GM11168 (cell line): ENCODE data around the gene SHMT2.

Experiments
- in situ Hi-C: fragments of 300-500 bp; cut with MboI; formaldehyde crosslinking; loops from one replicate; pipeline ENCODE4 v1.12.0; 2022; ENCODE audit warnings: low sequenced_read_pairs; ENCODE audit not compliant: unreplicated experiment

The SHMT2 gene

DNA sequence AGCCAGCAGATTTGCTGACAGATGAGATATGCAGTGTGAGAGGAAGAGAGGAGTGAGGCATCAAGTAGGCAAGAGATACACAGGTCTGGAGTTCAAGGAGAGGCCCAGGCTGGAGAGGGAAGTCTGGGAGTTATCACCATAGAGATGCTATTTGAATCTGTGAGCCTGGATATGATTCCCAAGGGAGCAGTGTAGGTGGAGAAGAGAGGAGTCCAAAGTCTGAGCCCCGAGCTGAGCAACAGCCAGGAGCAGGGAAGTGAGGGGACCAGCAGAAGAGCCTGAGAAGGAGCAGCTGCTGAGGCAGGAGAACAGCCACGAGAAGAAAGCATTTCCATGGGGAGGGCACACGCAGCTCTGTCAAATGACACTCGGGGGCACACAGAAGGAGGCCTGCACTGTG lies 33.1 kb upstream of the SHMT2 start:
- in situ Hi-C loops = no loop called here

DNA sequence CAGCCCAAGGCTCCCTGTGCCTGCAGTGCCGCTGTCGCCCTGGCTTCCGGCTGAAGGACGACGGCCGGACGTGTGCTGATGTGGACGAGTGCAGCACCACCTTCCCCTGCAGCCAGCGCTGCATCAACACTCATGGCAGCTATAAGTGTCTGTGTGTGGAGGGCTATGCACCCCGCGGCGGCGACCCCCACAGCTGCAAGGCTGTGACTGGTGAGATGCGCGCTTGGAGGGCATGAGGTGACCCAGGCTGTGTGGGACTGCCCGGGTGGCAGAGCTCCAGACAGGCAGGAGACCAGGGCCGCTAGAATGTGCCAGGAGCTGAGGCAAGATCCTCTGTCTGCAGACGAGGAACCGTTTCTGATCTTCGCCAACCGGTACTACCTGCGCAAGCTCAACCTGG lies 32.6 kb upstream of the SHMT2 start:
- in situ Hi-C loops = no loop called here

DNA sequence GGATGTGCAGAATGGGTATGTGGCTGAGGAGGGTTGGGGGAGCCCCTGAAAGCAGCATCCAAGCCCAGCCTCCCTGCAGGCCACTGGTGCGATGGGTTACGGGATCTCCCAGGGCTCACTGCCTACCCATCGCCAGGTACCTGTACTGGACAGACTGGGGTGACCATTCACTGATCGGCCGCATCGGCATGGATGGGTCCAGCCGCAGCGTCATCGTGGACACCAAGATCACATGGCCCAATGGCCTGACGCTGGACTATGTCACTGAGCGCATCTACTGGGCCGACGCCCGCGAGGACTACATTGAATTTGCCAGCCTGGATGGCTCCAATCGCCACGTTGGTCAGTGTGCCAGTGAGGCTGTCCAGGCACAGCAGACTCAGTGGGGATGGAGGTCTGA lies 31.2 kb upstream of the SHMT2 start:
- in situ Hi-C loops = no loop called here

DNA sequence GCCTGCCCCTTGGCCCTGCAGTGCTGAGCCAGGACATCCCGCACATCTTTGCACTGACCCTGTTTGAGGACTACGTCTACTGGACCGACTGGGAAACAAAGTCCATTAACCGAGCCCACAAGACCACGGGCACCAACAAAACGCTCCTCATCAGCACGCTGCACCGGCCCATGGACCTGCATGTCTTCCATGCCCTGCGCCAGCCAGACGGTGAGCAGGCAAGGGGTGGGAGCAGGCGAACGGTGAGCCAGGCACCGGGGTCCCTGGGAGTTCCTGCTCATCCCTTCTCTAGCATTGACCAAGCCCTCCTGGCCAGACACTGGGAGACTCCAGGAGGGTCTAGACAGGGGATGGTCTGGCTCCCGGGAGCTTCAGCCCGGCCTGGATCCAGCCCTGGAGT lies 30.3 kb upstream of the SHMT2 start:
- in situ Hi-C loops = no loop called here

DNA sequence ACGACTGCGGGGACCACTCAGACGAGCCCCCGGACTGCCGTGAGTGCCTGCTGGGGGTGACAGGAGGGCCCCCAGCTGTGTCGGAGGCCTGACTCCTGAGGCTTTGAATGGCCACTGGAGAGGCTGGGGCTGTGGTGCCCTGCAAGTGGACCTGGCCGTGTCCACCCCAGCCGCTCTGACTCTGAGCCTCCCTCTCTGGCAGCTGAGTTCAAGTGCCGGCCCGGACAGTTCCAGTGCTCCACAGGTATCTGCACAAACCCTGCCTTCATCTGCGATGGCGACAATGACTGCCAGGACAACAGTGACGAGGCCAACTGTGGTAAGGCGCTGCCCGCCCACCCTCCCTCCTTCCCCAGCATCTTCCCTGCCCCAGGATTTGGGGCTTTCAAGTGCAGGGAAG lies 29.0 kb upstream of the SHMT2 start:
- in situ Hi-C loops = no loop called here

DNA sequence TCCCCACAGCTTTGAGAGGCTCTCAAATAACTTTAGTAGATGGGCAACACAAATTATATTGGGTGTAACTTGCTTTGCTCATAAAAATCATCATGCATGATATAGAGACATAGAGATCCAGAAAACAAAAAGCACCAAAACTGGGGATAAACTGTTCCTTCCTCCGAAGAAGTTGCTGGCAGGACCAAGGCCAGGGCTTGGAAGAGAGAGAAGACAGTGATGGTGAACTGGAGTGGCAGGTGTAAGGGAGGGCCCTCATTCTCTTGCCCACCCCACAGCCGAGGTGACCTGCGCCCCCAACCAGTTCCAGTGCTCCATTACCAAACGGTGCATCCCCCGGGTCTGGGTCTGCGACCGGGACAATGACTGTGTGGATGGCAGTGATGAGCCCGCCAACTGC lies 28.3 kb upstream of the SHMT2 start:
- in situ Hi-C loops = no loop called here

DNA sequence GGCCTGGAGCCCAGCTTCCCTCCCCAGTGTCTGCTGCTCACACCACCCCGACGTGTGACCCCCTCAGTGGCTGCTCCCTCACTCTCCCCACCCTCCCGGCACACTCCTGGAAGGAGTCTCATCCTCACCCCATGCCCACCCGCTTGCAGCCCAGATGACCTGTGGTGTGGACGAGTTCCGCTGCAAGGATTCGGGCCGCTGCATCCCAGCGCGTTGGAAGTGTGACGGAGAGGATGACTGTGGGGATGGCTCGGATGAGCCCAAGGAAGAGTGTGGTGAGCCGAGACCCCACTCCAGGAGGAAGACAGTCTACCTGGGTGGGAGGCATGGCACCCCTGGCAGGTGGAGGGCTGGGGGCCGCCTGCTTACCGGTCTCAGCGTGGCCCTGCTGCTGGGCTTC lies 27.9 kb upstream of the SHMT2 start:
- in situ Hi-C loops = no loop called here

DNA sequence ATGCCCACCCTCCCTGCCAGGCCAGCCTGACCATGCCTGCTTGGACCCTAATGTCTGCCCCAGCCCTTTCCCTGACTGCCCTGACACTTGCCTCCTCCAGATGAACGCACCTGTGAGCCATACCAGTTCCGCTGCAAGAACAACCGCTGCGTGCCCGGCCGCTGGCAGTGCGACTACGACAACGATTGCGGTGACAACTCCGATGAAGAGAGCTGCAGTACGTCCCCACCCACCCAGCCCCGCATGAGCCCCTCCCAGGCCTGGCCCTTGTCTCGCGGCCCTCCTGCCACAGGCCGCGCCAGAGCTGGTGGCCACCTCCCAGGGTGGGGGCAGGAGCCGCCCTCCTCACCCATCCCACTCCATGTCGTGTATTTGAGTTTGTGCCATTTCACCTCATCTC lies 27.2 kb upstream of the SHMT2 start:
- in situ Hi-C loops = no loop called here

DNA sequence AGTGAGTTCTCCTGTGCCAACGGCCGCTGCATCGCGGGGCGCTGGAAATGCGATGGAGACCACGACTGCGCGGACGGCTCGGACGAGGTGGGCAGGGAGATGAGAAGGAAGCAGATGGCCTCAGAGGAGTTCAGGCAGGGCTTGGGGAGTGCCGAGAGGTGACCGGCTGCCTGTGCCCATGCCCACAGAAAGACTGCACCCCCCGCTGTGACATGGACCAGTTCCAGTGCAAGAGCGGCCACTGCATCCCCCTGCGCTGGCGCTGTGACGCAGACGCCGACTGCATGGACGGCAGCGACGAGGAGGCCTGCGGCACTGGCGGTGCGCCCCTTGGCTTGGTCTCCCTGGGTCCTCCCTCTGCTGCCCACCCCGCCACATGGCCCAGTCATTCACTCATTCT lies 26.3 kb upstream of the SHMT2 start:
- in situ Hi-C loops = no loop called here

DNA sequence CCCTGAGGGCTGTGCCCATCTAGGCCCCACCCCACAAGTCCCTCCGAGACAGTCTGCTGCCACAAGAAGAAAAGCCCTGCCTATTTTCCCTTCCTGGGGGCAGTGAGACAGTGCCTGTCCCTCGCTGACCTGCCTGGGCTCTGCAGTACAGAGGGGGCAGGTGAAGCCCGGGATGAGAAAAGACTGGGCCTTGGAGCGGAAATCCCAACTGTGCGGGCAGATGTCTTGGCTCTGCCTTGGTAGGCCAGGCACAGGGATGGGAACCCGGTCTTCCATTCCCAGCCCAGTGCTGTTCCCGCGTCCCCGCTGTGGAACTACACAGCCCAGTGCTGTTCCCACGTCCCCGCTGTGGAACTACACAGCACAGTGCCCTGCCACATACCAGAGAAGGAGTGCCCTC lies 25.7 kb upstream of the SHMT2 start:
- in situ Hi-C loops = no loop called here

DNA sequence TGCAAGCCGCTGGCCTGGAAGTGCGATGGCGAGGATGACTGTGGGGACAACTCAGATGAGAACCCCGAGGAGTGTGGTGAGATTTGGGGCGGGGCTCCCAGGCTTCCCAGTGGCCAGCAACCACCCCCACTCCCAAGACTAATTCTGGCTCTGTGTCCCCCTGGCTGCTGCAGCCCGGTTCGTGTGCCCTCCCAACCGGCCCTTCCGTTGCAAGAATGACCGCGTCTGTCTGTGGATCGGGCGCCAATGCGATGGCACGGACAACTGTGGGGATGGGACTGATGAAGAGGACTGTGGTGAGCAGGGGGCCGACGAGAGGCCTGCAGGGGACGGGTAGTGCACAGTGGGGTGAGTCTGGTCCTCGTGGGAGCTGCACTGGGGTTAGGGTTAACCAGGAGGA lies 25.1 kb upstream of the SHMT2 start:
- in situ Hi-C loops = no loop called here

DNA sequence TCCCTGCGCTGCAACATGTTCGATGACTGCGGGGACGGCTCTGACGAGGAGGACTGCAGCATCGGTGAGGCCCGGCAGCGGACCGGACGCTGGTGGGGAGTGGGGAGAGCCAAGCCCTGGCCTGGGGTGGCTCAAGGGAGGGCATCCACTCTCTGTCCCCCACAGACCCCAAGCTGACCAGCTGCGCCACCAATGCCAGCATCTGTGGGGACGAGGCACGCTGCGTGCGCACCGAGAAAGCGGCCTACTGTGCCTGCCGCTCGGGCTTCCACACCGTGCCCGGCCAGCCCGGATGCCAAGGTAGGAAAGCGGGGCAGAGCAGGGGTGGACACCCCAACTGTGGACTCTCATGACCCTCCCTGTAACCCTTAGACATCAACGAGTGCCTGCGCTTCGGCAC lies 24.3 kb upstream of the SHMT2 start:
- in situ Hi-C loops = no loop called here

DNA sequence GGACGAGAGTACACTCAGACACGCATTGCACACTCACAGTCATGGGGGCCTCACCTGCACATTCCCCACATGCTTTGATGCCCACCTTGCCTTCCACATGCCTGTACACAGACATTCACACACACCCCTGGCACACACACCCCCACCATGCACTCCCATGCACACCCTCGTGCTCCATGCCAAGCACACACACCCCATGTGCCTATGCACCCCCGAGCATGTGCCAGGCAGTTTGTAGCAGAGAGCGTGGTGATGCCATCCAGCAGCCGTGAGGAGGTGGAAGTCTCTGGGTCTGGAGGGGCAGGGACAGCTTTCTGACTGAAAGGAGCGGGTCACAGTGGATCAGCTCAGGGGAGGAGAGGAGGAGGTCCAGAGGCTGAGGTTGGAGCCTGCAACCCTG lies 23.6 kb upstream of the SHMT2 start:
- in situ Hi-C loops = no loop called here

DNA sequence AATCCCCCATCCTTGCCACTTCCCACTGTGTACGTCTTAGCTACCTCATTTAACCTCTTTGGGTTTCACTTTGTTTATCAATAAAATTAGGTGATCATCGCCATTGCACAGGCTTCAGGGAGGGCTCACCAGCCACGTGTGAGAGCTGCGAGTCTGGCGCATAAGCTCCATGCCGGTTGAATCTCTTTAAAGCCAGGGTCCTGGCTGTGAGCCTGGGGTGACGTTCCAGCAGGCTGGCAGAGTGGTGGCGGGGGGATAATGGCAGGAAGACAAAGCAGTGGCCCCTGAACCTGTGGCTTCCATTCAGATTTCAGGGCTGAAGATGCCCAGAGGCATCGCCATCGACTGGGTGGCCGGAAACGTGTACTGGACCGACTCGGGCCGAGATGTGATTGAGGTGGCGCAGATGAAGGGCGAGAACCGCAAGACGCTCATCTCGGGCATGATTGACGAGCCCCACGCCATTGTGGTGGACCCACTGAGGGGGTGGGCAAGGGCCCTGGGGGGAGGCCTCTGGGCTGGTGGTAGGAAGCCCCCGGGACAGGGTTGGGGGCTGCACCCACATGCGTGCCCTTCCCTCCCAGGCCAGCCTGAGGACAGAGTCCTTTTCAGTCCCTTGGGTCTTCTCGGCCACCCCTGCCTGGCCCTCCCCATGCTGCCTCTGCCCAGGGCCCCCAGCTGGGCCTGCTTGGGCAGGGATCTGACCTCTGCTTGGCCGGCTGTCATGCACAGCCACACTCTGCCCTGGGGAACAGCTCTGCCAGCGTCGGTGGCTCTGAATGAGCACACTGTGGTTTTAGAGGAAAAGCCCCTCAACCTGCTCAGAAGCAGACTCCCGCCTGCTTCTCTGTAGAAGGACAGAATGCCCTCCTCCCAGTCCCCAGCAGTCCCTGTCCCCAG lies 21.5 kb upstream of the SHMT2 start:
- in situ Hi-C loops = no loop called here

DNA sequence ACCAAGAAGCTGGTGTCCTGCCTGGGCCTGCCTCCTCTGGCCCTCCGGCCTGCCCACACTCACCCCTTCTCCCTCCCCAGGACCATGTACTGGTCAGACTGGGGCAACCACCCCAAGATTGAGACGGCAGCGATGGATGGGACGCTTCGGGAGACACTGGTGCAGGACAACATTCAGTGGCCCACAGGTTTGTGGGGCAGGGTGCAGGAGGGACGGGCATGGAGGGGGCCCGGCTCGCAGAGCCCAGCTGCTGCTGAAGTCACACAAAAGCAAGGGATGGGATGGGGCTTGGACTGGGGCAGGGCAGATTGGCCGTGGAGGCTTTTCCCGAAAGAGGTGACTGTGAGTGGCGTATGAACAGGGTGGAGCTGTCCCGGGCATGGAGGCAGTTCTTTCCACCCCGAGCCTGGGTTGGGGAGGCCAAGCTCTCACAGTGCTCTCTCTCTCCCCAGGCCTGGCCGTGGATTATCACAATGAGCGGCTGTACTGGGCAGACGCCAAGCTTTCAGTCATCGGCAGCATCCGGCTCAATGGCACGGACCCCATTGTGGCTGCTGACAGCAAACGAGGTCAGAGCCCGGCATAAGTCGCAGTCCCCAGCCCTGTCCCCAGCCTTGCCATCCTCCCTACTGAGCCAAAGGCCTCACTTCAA lies 20.8 kb upstream of the SHMT2 start:
- in situ Hi-C loops = no loop called here

DNA sequence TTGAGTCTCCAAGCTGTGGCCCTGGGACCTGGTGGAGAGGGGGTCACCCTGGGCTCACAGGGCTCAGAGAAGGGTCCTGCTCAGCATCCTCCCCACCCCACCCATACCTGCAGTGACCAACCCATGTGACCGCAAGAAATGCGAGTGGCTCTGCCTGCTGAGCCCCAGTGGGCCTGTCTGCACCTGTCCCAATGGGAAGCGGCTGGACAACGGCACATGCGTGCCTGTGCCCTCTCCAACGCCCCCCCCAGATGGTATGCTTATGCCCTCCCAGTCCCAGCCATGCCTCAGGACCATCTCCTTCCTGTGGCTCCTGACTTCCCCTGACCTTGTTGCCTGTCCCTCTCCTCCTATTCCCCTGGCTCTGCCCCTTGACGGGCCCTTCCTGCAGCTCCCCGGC lies 19.6 kb upstream of the SHMT2 start:
- in situ Hi-C loops = no loop called here

DNA sequence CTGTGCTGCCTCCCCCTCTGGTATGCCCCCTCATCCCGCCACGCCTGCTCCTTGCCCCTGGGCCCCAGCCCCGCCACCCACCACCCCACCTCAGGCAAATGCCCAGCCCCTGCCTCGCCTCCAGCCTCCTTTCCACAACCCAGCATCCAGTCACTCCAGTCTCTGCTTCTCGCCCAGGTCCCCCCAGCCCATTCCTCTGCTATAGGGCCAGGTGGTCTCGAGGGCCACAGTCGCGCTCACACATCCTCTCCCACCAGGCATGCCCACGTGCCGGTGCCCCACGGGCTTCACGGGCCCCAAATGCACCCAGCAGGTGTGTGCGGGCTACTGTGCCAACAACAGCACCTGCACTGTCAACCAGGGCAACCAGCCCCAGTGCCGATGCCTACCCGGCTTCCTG lies 19.1 kb upstream of the SHMT2 start:
- in situ Hi-C loops = no loop called here

DNA sequence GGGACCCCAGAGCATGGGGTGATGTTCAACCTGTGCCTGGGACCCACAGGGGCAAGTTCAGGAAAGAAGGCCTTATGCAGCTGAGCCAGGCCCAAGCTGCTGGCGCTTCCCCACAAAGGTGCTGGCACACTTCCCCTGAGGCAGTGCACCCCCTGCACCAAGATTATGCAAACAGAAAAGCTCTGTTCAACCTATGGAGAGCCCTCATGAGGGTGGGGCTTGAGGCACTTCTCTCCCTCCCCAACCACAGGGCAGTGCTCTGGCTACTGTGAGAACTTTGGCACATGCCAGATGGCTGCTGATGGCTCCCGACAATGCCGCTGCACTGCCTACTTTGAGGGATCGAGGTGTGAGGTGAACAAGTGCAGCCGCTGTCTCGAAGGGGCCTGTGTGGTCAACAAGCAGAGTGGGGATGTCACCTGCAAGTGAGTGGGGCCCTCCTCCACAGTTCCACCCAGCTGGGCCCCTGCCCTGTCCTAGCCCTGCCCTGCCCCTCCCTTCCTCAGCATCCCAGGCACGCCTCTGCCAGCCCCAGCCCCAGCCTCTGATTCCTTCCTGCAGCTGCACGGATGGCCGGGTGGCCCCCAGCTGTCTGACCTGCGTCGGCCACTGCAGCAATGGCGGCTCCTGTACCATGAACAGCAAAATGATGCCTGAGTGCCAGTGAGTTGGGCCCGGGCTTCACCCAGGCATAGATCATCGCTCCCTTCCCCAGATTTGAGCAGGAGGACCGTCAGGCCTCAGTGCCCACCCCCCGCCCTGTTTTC lies 18.4 kb upstream of the SHMT2 start:
- in situ Hi-C loops = no loop called here

DNA sequence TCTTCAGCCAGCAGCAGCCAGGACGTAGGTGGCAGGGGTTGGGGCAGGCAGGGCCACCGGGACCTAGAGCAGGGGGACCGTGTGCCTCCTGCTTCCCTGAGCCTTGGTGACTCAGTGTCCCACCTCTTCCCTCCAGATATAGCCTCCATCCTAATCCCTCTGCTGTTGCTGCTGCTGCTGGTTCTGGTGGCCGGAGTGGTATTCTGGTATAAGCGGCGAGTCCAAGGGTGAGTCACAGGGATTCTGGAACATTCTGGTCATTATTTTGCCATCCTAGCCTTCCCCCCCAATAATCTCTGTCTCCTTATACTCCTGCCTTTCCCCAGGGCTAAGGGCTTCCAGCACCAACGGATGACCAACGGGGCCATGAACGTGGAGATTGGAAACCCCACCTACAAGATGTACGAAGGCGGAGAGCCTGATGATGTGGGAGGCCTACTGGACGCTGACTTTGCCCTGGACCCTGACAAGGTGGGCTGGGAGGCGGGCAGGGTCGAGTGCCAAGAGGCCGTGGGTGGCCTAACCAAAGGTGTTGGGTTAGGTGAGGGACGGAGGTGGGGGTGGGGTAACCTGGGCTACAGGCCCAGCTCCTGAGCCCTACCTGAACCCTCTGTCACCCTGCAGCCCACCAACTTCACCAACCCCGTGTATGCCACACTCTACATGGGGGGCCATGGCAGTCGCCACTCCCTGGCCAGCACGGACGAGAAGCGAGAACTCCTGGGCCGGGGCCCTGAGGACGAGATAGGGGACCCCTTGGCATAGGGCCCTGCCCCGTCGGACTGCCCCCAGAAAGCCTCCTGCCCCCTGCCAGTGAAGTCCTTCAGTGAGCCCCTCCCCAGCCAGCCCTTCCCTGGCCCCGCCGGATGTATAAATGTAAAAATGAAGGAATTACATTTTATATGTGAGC lies 17.5 kb upstream of the SHMT2 start:
- in situ Hi-C loops = no loop called here

DNA sequence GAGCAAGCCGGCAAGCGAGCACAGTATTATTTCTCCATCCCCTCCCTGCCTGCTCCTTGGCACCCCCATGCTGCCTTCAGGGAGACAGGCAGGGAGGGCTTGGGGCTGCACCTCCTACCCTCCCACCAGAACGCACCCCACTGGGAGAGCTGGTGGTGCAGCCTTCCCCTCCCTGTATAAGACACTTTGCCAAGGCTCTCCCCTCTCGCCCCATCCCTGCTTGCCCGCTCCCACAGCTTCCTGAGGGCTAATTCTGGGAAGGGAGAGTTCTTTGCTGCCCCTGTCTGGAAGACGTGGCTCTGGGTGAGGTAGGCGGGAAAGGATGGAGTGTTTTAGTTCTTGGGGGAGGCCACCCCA lies 16.8 kb upstream of the SHMT2 start:
- in situ Hi-C loops = no loop called here
